Astrocyte (in vitro differentiated cells and primary cell): ENCODE data around the gene RASL10A. TPM values are rescaled to one million over a fixed set of nuclear protein-coding genes. Genes with fewer than 3 reads are reported as not detected.

Experiments used
- DNase-seq: peaks from one replicate; pipeline ENCODE4 v3.0.0-alpha.2; 2010; ENCODE audit warnings: low read depth
- FAIRE-seq: peaks from 2 replicates; lab custom pipeline; 2011; peaks lifted over from hg19 to GRCh38; lab: Jason Lieb, UNC
- H2AFZ ChIP-seq: 2 replicates; pipeline ENCODE4 v1.6.0; 2012; ENCODE audit warnings: low read depth, low read length, inconsistent platforms
- H3K27ac ChIP-seq: 2 replicates; pipeline ENCODE4 v1.5.1; 2011; ENCODE audit warnings: low read depth, low read length, inconsistent platforms
- H3K27me3 ChIP-seq: 2 replicates; pipeline ENCODE4 v1.6.0; 2011; ENCODE audit warnings: low read length, inconsistent platforms; ENCODE audit not compliant: insufficient read depth
- H3K36me3 ChIP-seq: 2 replicates; pipeline ENCODE4 v1.5.1; 2011; ENCODE audit warnings: low read length, inconsistent platforms; ENCODE audit not compliant: insufficient read depth
- H3K4me1 ChIP-seq: 2 replicates; pipeline ENCODE4 v1.5.1; 2011; ENCODE audit warnings: low read length, inconsistent platforms; ENCODE audit not compliant: insufficient read depth
- H3K4me2 ChIP-seq: 2 replicates; pipeline ENCODE4 v1.6.0; 2012; ENCODE audit warnings: low read length, inconsistent platforms
- H3K4me3 ChIP-seq: 2 replicates; pipeline ENCODE4 v1.5.1; 2011; ENCODE audit warnings: low read depth, mild to moderate bottlenecking, low read length, inconsistent platforms; ENCODE audit not compliant: insufficient read depth
- H3K79me2 ChIP-seq: 2 replicates; pipeline ENCODE4 v1.6.0; 2012; ENCODE audit warnings: mild to moderate bottlenecking, low read length, inconsistent platforms; ENCODE audit not compliant: insufficient read depth
- H3K9ac ChIP-seq: 2 replicates; pipeline ENCODE4 v1.6.0; 2012; ENCODE audit warnings: mild to moderate bottlenecking, low read length, inconsistent platforms
- H3K9me3 ChIP-seq: 2 replicates; pipeline ENCODE4 v1.5.1; 2012; ENCODE audit warnings: low read depth, mild to moderate bottlenecking, low read length, inconsistent platforms; ENCODE audit not compliant: insufficient read depth
- H4K20me1 ChIP-seq: 2 replicates; pipeline ENCODE4 v1.6.0; 2012; ENCODE audit warnings: low read length, inconsistent platforms; ENCODE audit not compliant: insufficient read depth
- H3K27ac Mint-ChIP-seq: one replicate; pipeline ENCODE4 v1.8.0; 2021; ENCODE audit warnings: mild to moderate bottlenecking, mixed read lengths; ENCODE audit not compliant: unreplicated experiment
- H3K27me3 Mint-ChIP-seq: one replicate; pipeline ENCODE4 v1.8.0; 2021; ENCODE audit warnings: low read depth, mixed read lengths; ENCODE audit not compliant: unreplicated experiment
- H3K36me3 Mint-ChIP-seq: one replicate; pipeline ENCODE4 v1.8.0; 2021; ENCODE audit warnings: low read depth, mixed read lengths; ENCODE audit not compliant: unreplicated experiment
- H3K4me1 Mint-ChIP-seq: one replicate; pipeline ENCODE4 v1.8.0; 2021; ENCODE audit warnings: low read depth, mixed read lengths; ENCODE audit not compliant: unreplicated experiment
- H3K4me3 Mint-ChIP-seq: one replicate; pipeline ENCODE4 v1.8.0; 2021; ENCODE audit warnings: mild to moderate bottlenecking, moderate library complexity, mixed read lengths; ENCODE audit not compliant: unreplicated experiment
- H3K9me3 Mint-ChIP-seq: one replicate; pipeline ENCODE4 v1.8.0; 2021; ENCODE audit warnings: mild to moderate bottlenecking, mixed read lengths; ENCODE audit not compliant: unreplicated experiment
- EZH2 ChIP-seq: IDR thresholded peaks from 2 replicates; pipeline ENCODE4 v1.6.1; 2012; ENCODE audit warnings: mild to moderate bottlenecking, low read length, inconsistent platforms; ENCODE audit not compliant: insufficient read depth
- total RNA-seq: library from RNA; stranded (reverse); gene quantifications from 2 replicates; pipeline ENCODE4 v1.2.1, GENCODE V29; 2021
- TF ChIP-seq, protein P1 (sequence below): IDR thresholded peaks from 2 replicates; pipeline ENCODE4 v1.5.1; 2011; ENCODE audit warnings: low read depth, mild to moderate bottlenecking, inconsistent platforms, low read length, moderate library complexity; ENCODE audit not compliant: insufficient read depth

Gene RASL10A
- total RNA-seq, 1 donor from 2014 or later: 1.5 TPM

DNA sequence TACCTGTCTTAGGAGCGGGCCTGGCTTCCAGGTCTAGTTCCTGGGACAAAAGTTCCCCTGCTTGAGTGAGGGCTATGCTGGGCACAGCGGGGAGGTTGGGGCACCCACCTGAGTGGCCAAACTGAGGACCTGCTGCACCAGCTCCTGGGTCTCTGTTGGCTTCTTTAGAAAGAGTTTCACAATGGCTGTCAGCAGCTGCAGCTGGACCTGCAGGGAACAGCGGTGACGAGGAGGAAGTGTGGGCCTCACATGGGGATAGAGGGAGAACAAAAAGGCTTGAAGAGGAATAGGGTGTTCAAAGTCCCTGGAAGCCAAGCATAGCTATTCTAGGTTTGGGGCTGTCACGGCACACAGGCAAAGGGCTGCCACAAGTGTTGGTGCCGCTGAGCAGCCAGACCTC lies 26.7 kb upstream of the RASL10A start:
- H3K4me1 ChIP-seq: peaks cover 21% of the 10 kb centered on the region
- peaks cover 8% of the 10 kb centered on the region for H3K4me1 Mint-ChIP-seq
- H3K9me3 ChIP-seq: no peaks in the 10 kb centered on the region
- H3K27me3 Mint-ChIP-seq: no peaks in the 10 kb centered on the region
- H3K36me3 Mint-ChIP-seq: peaks cover 31% of the 10 kb centered on the region
- H3K4me3 Mint-ChIP-seq: no peak overlapping the region
- H3K27ac ChIP-seq: no peak overlapping the region
- DNase-seq: no peak
- H3K27me3 ChIP-seq: no peaks in the 10 kb centered on the region
- no peak overlapping the region for H2AFZ ChIP-seq
- no peak overlapping the region for H3K9ac ChIP-seq
- H3K36me3 ChIP-seq: peaks cover 25% of the 10 kb centered on the region
- TF ChIP-seq EZH2: no peak
- TF ChIP-seq, protein P1, sequence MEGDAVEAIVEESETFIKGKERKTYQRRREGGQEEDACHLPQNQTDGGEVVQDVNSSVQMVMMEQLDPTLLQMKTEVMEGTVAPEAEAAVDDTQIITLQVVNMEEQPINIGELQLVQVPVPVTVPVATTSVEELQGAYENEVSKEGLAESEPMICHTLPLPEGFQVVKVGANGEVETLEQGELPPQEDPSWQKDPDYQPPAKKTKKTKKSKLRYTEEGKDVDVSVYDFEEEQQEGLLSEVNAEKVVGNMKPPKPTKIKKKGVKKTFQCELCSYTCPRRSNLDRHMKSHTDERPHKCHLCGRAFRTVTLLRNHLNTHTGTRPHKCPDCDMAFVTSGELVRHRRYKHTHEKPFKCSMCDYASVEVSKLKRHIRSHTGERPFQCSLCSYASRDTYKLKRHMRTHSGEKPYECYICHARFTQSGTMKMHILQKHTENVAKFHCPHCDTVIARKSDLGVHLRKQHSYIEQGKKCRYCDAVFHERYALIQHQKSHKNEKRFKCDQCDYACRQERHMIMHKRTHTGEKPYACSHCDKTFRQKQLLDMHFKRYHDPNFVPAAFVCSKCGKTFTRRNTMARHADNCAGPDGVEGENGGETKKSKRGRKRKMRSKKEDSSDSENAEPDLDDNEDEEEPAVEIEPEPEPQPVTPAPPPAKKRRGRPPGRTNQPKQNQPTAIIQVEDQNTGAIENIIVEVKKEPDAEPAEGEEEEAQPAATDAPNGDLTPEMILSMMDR: no peak
- no peak for FAIRE-seq
- no peaks in the 10 kb centered on the region for H3K79me2 ChIP-seq
- H4K20me1 ChIP-seq: peaks cover 37% of the 10 kb centered on the region
- H3K27ac Mint-ChIP-seq: no peak overlapping the region
- H3K9me3 Mint-ChIP-seq: no peaks in the 10 kb centered on the region
- H3K4me2 ChIP-seq: no peak overlapping the region
- H3K4me3 ChIP-seq: no peak overlapping the region

DNA sequence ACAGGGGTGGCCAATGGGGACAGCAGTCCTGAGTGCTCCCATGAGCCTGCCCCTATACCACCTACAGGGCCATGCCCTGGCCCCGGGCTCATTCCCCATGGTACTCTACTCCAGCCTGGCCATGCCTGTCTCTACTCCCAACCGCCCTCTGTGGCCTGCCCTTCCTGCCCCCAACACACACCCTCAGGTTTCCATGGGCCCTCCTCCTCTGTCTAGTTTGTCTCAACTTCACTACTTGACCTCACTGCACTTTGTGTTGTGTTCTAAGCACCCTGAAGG lies 26.3 kb upstream of the RASL10A start:
- Histone ChIP-seq H3K4me2 (no peak overlapping the region), H3K9ac (no peak overlapping the region), H3K27me3 (no peaks in the 10 kb centered on the region), H3K27ac (no peak overlapping the region), H3K4me3 (no peak overlapping the region), H2AFZ (no peak overlapping the region), H3K36me3 (peaks cover 21% of the 10 kb centered on the region), H3K9me3 (no peaks in the 10 kb centered on the region), H3K4me1 (peaks cover 21% of the 10 kb centered on the region), H4K20me1 (peaks cover 37% of the 10 kb centered on the region), H3K79me2 (no peaks in the 10 kb centered on the region)
- Mint-ChIP-seq H3K4me1 (peaks cover 8% of the 10 kb centered on the region), H3K9me3 (no peaks in the 10 kb centered on the region), H3K27ac (no peak overlapping the region), H3K27me3 (no peaks in the 10 kb centered on the region), H3K4me3 (no peak overlapping the region), H3K36me3 (peaks cover 31% of the 10 kb centered on the region)
- TF ChIP-seq, protein P1: no peak
- no peak for TF ChIP-seq EZH2
- FAIRE-seq (no peak), DNase-seq (no peak)

DNA sequence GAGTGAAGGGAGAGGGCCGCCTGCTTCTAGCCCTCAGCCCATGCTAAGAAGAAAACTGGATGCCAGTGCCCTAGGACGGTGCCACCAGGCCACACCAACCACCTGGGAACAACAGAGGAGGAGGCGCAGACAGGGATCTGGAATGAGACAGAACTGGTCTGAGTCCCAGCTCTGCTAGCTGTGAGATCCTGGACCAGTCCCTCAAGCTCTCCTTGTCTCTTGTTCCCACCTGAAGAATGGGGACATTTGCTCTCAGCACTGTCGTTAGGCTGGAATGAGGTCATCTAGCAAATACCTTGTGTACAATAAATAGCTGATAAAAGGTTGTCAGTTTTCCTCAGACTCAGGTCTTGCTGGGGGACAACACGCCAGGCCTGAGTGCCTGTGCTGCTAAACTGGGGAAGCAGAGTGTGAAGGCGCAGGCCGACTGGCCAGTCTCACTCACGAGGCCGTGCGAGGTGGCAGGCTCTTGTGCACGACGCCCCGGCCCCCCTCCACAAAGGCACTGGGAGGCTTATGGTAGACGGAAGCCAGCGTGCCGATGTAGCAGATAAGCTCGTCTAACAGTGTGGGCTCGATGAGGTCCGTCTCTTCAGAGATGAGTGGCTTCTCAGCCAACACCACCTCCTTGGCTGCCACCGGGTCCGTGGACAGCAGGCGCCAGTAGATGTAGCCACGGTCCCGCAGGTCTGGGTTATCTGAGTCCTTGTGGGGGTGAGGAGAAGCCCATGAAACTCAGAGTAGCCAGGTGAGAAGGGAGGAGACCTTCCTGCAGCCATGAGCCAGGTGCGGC lies 25.8 kb upstream of the RASL10A start:
- no peaks in the 10 kb centered on the region for H3K27me3 ChIP-seq
- H2AFZ ChIP-seq: no peak overlapping the region
- H3K79me2 ChIP-seq: no peaks in the 10 kb centered on the region
- peaks cover 19% of the 10 kb centered on the region for H3K36me3 ChIP-seq
- no peak overlapping the region for H3K4me2 ChIP-seq
- H3K9ac ChIP-seq: no peak overlapping the region
- no peak overlapping the region for H3K4me3 ChIP-seq
- Mint-ChIP-seq H3K4me1 (peaks cover 8% of the 10 kb centered on the region), H3K4me3 (no peak overlapping the region), H3K36me3 (peaks cover 33% of the 10 kb centered on the region), H3K27ac (no peak overlapping the region), H3K27me3 (no peaks in the 10 kb centered on the region), H3K9me3 (no peaks in the 10 kb centered on the region)
- TF ChIP-seq, protein P1: no peak
- TF ChIP-seq EZH2: no peak
- peaks cover 37% of the 10 kb centered on the region for H4K20me1 ChIP-seq
- H3K9me3 ChIP-seq: no peaks in the 10 kb centered on the region
- no peak for DNase-seq
- no peak overlapping the region for H3K27ac ChIP-seq
- FAIRE-seq: no peak
- H3K4me1 ChIP-seq: peaks cover 21% of the 10 kb centered on the region
